SK-N-SH treated with all-trans-retinoic acid at 6 μM for 48 hours (cell line): Measurements from ENCODE around the gene ADGRG7.

Experiments used
- ATAC-seq: fragments of 200-7000 bp; cut with Tn5 transposase; 3 replicates; pipeline ENCODE4 v1.9.1; 2020; ENCODE audit warnings: mild to moderate bottlenecking, moderate library complexity
- ARNTL ChIP-seq: fragments of 450-650 bp; formaldehyde crosslinking; IDR thresholded peaks from 2 replicates; pipeline ENCODE4 v1.5.0; 2020; ENCODE audit warnings: low read depth, mild to moderate bottlenecking, moderate library complexity, borderline replicate concordance
- BACH2 ChIP-seq: fragments of 250-450 bp; sonication (Bioruptor Pico); IDR thresholded peaks from 2 replicates; pipeline ENCODE4 v1.9.0; 2021; ENCODE audit warnings: mild to moderate bottlenecking, borderline replicate concordance
- CSDC2 ChIP-seq: fragments of 250-450 bp; sonication (Bioruptor Pico); IDR thresholded peaks from 2 replicates; pipeline ENCODE4 v1.5.0; 2020; ENCODE audit warnings: mild to moderate bottlenecking, moderate library complexity
- GLIS3 ChIP-seq: fragments of 250-450 bp; sonication (Bioruptor Pico); IDR thresholded peaks from 2 replicates; pipeline ENCODE4 v1.5.0; 2020; ENCODE audit warnings: mild to moderate bottlenecking, moderate library complexity
- ISL1 ChIP-seq: fragments of 250-450 bp; sonication (Bioruptor Pico); IDR thresholded peaks from 2 replicates; pipeline ENCODE4 v2.1.2; 2022; ENCODE audit warnings: mild to moderate bottlenecking, moderate library complexity
- OSR1 ChIP-seq: fragments of 250-450 bp; sonication (Bioruptor Pico); IDR thresholded peaks from 2 replicates; pipeline ENCODE4 v1.8.0; 2022; ENCODE audit warnings: moderate library complexity, mild to moderate bottlenecking, inconsistent platforms
- PATZ1 ChIP-seq: fragments of 250-450 bp; sonication (Bioruptor Pico); IDR thresholded peaks from 2 replicates; pipeline ENCODE4 v1.8.0; 2020; ENCODE audit warnings: mild to moderate bottlenecking, moderate library complexity, borderline replicate concordance
- PPARA ChIP-seq: fragments of 250-450 bp; sonication (Bioruptor Pico); IDR thresholded peaks from 2 replicates; pipeline ENCODE4 v1.5.0; 2020; ENCODE audit warnings: mild to moderate bottlenecking, borderline replicate concordance
- SNAI2 ChIP-seq: fragments of 250-450 bp; sonication (Bioruptor Pico); IDR thresholded peaks from 2 replicates; pipeline ENCODE4 v1.5.0; 2020; ENCODE audit warnings: mild to moderate bottlenecking, moderate library complexity
- TCF4 ChIP-seq: fragments of 250-450 bp; sonication (Bioruptor Pico); IDR thresholded peaks from 2 replicates; pipeline ENCODE4 v1.8.0; 2021; ENCODE audit warnings: mild to moderate bottlenecking, moderate library complexity, borderline replicate concordance
- TOX ChIP-seq: fragments of 250-450 bp; sonication (Bioruptor Pico); IDR thresholded peaks from 2 replicates; pipeline ENCODE4 v1.8.0; 2021; ENCODE audit warnings: mild to moderate bottlenecking, moderate library complexity, borderline replicate concordance
- TSHZ2 ChIP-seq: fragments of 250-450 bp; sonication (Bioruptor Pico); IDR thresholded peaks from 2 replicates; pipeline ENCODE4 v1.5.0; 2020; ENCODE audit warnings: mild to moderate bottlenecking, moderate library complexity
- ZC3H10 ChIP-seq: fragments of 250-450 bp; sonication (Bioruptor Pico); IDR thresholded peaks from 2 replicates; pipeline ENCODE4 v1.5.1; 2021; ENCODE audit warnings: mild to moderate bottlenecking, moderate library complexity
- ZFP3 ChIP-seq: fragments of 250-450 bp; sonication (Bioruptor Pico); IDR thresholded peaks from 2 replicates; pipeline ENCODE4 v1.5.0; 2020; ENCODE audit warnings: mild to moderate bottlenecking, moderate library complexity
- ZFP30 ChIP-seq: fragments of 450-650 bp; formaldehyde crosslinking; IDR thresholded peaks from 2 replicates; pipeline ENCODE4 v1.5.0; 2022; ENCODE audit warnings: mild to moderate bottlenecking, moderate library complexity
- ZNF70 ChIP-seq: fragments of 450-650 bp; formaldehyde crosslinking; IDR thresholded peaks from 2 replicates; pipeline ENCODE4 v1.5.0; 2020; ENCODE audit warnings: mild to moderate bottlenecking, moderate library complexity
- ZNF8 ChIP-seq: fragments of 450-650 bp; formaldehyde crosslinking; IDR thresholded peaks from 2 replicates; pipeline ENCODE4 v1.5.0; 2020; ENCODE audit warnings: mild to moderate bottlenecking, moderate library complexity
- TF ChIP-seq, protein P1 (sequence below): fragments of 250-450 bp; sonication (Bioruptor Pico); IDR thresholded peaks from 2 replicates; pipeline ENCODE4 v1.5.1; 2020; ENCODE audit warnings: low read depth, mild to moderate bottlenecking, moderate library complexity
- TF ChIP-seq, protein P2 (sequence below): fragments of 250-450 bp; sonication (Bioruptor Pico); IDR thresholded peaks from 2 replicates; pipeline ENCODE4 v1.5.1; 2021; ENCODE audit warnings: mild to moderate bottlenecking, moderate library complexity
- TF ChIP-seq, protein P3 (sequence below): fragments of 250-450 bp; sonication (Bioruptor Pico); IDR thresholded peaks from 2 replicates; pipeline ENCODE4 v1.8.0; 2021; ENCODE audit warnings: low read depth, mild to moderate bottlenecking, moderate library complexity, borderline replicate concordance

The ADGRG7 gene

DNA sequence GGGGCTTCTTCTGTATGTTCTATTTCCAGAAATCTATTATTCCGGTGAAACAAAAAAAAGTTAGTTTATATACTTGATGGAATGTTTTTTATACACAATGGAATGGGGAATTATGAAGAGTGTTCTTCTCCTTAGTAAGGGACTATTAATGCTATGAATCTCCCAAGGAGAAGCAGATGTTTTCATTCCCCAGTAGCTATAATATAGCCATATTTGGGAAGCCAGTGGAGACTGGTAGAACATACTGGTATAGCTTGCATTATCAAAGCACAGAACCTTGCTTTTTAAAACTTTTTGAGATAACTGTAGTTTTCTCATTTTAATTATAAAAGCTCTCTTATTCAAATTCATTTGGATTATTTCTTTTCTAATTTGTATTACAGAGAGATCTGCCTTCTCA, 38.3 kb downstream of the ADGRG7 start:
- TF ChIP-seq CSDC2 (no peak), ISL1 (CRISPR knock-in tag) (no peak), ZFP3 (no peak), TOX (no peak), ZNF70 (CRISPR knock-in tag) (no peak), SNAI2 (CRISPR knock-in tag) (no peak), ARNTL (CRISPR knock-in tag) (no peak), ZNF8 (CRISPR knock-in tag) (no peak), ZC3H10 (no peak), TCF4 (CRISPR knock-in tag) (no peak), GLIS3 (CRISPR knock-in tag) (no peak), BACH2 (CRISPR knock-in tag) (no peak), OSR1 (CRISPR knock-in tag) (no peak), TSHZ2 (no peak), ZFP30 (no peak), PPARA (CRISPR knock-in tag) (no peak)
- TF ChIP-seq, protein P1, sequence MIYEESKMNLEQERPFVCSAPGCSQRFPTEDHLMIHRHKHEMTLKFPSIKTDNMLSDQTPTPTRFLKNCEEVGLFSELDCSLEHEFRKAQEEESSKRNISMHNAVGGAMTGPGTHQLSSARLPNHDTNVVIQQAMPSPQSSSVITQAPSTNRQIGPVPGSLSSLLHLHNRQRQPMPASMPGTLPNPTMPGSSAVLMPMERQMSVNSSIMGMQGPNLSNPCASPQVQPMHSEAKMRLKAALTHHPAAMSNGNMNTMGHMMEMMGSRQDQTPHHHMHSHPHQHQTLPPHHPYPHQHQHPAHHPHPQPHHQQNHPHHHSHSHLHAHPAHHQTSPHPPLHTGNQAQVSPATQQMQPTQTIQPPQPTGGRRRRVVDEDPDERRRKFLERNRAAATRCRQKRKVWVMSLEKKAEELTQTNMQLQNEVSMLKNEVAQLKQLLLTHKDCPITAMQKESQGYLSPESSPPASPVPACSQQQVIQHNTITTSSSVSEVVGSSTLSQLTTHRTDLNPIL (CRISPR knock-in tag), result no peak
- TF ChIP-seq, protein P2, sequence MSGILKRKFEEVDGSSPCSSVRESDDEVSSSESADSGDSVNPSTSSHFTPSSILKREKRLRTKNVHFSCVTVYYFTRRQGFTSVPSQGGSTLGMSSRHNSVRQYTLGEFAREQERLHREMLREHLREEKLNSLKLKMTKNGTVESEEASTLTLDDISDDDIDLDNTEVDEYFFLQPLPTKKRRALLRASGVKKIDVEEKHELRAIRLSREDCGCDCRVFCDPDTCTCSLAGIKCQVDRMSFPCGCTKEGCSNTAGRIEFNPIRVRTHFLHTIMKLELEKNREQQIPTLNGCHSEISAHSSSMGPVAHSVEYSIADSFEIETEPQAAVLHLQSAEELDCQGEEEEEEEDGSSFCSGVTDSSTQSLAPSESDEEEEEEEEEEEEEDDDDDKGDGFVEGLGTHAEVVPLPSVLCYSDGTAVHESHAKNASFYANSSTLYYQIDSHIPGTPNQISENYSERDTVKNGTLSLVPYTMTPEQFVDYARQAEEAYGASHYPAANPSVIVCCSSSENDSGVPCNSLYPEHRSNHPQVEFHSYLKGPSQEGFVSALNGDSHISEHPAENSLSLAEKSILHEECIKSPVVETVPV (CRISPR knock-in tag), result no peak
- TF ChIP-seq, all 23 proteins: peak for 0
- ATAC-seq, result no peak

- TF ChIP-seq ZNF70 (CRISPR knock-in tag) (no peak), ISL1 (CRISPR knock-in tag) (peak; percentile 69), OSR1 (CRISPR knock-in tag) (no peak), PATZ1 (CRISPR knock-in tag) (no peak)
- TF ChIP-seq, protein P2 (CRISPR knock-in tag), result 0 out of 2 replicates have a peak, but pooled peaks have one; percentile 54
- peak; percentile 84 for ATAC-seq
Observed at GRCh38 chr3:100650651-100651619, 41.5 kb downstream of the ADGRG7 start.

DNA sequence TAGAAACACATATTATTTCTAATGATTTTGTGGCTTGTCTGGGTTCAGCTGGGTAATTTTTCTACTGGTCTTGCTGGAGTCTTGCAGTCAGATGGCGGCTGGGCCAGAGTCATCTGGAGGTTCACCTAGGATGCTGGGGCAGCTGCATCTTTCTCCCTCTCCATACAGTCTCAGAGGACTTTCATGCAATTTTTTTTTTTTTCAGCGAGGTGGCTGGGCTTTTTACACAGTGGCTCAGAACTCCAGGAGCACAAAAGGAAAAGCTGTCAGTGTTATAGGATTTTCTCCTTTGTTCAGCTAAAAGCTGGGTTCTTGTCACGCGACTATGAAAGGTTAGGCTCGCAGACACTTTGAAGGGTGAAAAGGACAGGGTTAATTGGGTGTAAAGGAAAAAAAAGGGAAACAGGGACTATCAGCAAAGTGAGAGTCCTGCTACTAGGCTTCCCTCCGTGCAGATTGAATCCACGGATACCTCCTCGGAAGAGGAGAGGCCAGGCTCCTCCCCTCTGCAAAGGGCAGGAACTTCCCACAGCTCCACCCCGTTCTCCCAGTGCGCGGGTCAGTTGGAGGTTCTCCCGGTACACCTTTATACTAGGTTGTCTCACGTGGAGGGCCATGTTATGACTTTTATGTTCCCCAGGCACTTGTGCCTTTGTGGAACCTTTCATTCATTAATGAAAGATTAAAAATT, 44.3 kb downstream of the ADGRG7 start:
- ATAC-seq, result no peak
- TF ChIP-seq GLIS3 (CRISPR knock-in tag), result no peak
- no peak for TF ChIP-seq ARNTL (CRISPR knock-in tag)
- TF ChIP-seq, protein P1 (CRISPR knock-in tag), result no peak
- TF ChIP-seq ZNF70 (CRISPR knock-in tag), result no peak
- no peak for TF ChIP-seq CSDC2
- TF ChIP-seq ISL1 (CRISPR knock-in tag), result no peak
- TF ChIP-seq TOX, result no peak
- TF ChIP-seq, protein P3, sequence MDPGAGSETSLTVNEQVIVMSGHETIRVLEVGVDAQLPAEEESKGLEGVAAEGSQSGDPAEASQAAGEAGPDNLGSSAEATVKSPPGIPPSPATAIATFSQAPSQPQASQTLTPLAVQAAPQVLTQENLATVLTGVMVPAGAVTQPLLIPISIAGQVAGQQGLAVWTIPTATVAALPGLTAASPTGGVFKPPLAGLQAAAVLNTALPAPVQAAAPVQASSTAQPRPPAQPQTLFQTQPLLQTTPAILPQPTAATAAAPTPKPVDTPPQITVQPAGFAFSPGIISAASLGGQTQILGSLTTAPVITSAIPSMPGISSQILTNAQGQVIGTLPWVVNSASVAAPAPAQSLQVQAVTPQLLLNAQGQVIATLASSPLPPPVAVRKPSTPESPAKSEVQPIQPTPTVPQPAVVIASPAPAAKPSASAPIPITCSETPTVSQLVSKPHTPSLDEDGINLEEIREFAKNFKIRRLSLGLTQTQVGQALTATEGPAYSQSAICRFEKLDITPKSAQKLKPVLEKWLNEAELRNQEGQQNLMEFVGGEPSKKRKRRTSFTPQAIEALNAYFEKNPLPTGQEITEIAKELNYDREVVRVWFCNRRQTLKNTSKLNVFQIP (CRISPR knock-in tag), result no peak
- TF ChIP-seq, protein P2 (CRISPR knock-in tag), result no peak
